BJ (cell line): ENCODE measurements around the gene ING4. TPM values are rescaled to one million over a fixed set of nuclear protein-coding genes. Genes with fewer than 3 reads are reported as not detected.

Experiments used
- CTCF ChIA-PET: fragments of 350-600 bp; formaldehyde crosslinking; extraction: SDS; loops from one replicate; lab custom pipeline; 2021; ENCODE audit warnings: antibody characterized with exemption, inconsistent platforms; lab: Yijun Ruan, JAX
- POLR2A ChIA-PET: fragments of 300-600 bp; sonication (Branson Sonifier 250); formaldehyde crosslinking; extraction: SDS; loops from one replicate; lab custom pipeline; 2021; ENCODE audit warnings: antibody characterized with exemption; lab: Charles Lee
- DNase-seq: peaks from one replicate; pipeline ENCODE4 v3.0.0-alpha.2; 2011; ENCODE audit warnings: low read depth
- H3K27me3 ChIP-seq: 2 replicates; pipeline ENCODE4 v1.6.0; 2011; ENCODE audit warnings: low read length; ENCODE audit not compliant: control insufficient read depth, insufficient read depth
- H3K36me3 ChIP-seq: 2 replicates; pipeline ENCODE4 v1.5.1; 2011; ENCODE audit warnings: low read length; ENCODE audit not compliant: control insufficient read depth, insufficient read depth
- H3K4me3 ChIP-seq: 2 replicates; pipeline ENCODE4 v1.5.1; 2011; ENCODE audit warnings: low read depth, mild to moderate bottlenecking, control low read depth, low read length
- CTCF ChIP-seq: IDR thresholded peaks from 2 replicates; pipeline ENCODE4 v1.5.1; 2011; ENCODE audit warnings: low read depth, mild to moderate bottlenecking, control low read depth, inconsistent platforms, low read length, moderate library complexity; ENCODE audit not compliant: insufficient read depth
- polyA plus RNA-seq: library from polyadenylated mRNA; depleted of rRNA; stranded (reverse); fragments of >200 nt; gene quantifications from 2 replicates; pipeline ENCODE4 v1.2.3, GENCODE V29; 2011

ING4 gene
- polyA plus RNA-seq, 1 experiment: 43.0 TPM

DNA sequence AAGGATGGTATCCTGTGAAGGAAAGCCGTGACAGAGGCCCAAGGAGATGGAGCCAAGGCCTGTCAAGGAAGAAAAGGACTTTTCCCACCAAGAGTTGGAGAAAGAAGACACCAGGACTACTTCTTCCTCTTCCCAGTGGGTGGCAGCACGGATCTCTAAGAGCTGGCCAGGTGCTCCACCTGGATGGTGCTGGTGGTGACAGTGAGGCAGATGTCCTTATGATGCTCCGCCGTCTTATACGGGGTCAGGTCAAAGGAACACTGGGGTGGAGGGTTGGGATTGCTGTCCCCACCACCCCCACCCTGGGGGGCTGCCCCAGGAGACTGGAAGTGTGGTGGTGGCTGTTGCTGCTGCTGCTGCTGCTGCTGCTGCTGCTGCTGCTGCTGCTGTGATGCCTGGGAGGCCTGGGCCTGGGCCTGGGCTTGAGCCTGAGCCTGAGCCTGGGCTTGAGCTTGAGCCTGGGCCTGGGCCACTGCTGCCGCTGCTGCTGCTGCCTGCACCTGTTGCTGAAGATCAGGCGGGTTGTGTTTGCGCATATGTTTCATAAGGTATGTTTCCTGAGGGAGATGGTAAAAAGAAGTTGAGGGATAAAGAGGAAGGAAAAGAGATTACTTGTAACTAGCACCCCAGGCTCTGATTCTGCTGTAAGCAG lies 4.8 kb upstream of the ING4 start:
- CTCF ChIA-PET: interaction anchor here (1.0 to 1.5 kb wide), 3 partner anchors 10 to 30 kb away, joined by 3 to 5 read pairs (median 4); no protein-coding TSS in a partner anchor
- no peak for TF ChIP-seq CTCF
- no peak for DNase-seq
- no peaks in the 10 kb centered on the region for H3K27me3 ChIP-seq
- H3K4me3 ChIP-seq: no peak overlapping the region
- POLR2A ChIA-PET: no interaction called here
- H3K36me3 ChIP-seq: peaks cover 27% of the 10 kb centered on the region

GRCh38 chr12:6666211-6666610 lies 3.3 kb upstream of the ING4 start:
- ChIA-PET CTCF (interaction anchor here (1.4 to 1.6 kb wide), 2 partner anchors 8 to 112 kb away, joined by 3 to 5 read pairs; no protein-coding TSS in a partner anchor), POLR2A (no interaction called here)
- peaks cover 22% of the 10 kb centered on the region for H3K36me3 ChIP-seq
- H3K4me3 ChIP-seq: no peak overlapping the region
- no peak for DNase-seq
- TF ChIP-seq CTCF: no peak
- no peaks in the 10 kb centered on the region for H3K27me3 ChIP-seq

- no peak for DNase-seq
- no peak for TF ChIP-seq CTCF
- POLR2A ChIA-PET: no interaction called here
- no peaks in the 10 kb centered on the region for H3K27me3 ChIP-seq
- H3K36me3 ChIP-seq: peaks cover 12% of the 10 kb centered on the region
- CTCF ChIA-PET: interaction anchor here (0.8 to 2.1 kb wide), 6 partner anchors 9 to 114 kb away, joined by 3 to 6 read pairs (median 4); no protein-coding TSS in a partner anchor
- H3K4me3 ChIP-seq: no peak overlapping the region
Observed at GRCh38 chr12:6664902-6665301, 2.0 kb upstream of the ING4 start.

- CTCF ChIA-PET: no interaction called here
- DNase-seq: no peak
- peak overlapping the region; percentile 75 for H3K4me3 ChIP-seq
- no peak for TF ChIP-seq CTCF
- POLR2A ChIA-PET: no interaction called here
- H3K36me3 ChIP-seq: peaks cover 7% of the 10 kb centered on the region
- H3K27me3 ChIP-seq: no peaks in the 10 kb centered on the region
Observed at GRCh38 chr12:6662602-6662905, 365 bp downstream of the ING4 start.

GRCh38 chr12:6653987-6654386 lies 8.9 kb downstream of the ING4 start:
- CTCF ChIA-PET: interaction anchor here (1.2 kb wide), 1 partner anchor 33 kb away, joined by 3 read pairs; no protein-coding TSS in a partner anchor

More at GRCh38 chr12:6653987-6654386, 8.9 kb downstream of the ING4 start:
- peaks cover 26% of the 10 kb centered on the region for H3K36me3 ChIP-seq
- POLR2A ChIA-PET: interaction anchor here (0.7 kb wide), 2 partner anchors 27 to 35 kb away, joined by 5 to 7 read pairs; partner anchors contain the start of gene ZNF384
- no peaks in the 10 kb centered on the region for H3K27me3 ChIP-seq
- TF ChIP-seq CTCF: no peak
- DNase-seq: no peak
- no peak overlapping the region for H3K4me3 ChIP-seq
